HTR-8/SVneo (cell line): ENCODE results near the gene FCGBP.

Source experiments
- DNase-seq: peaks from one replicate; pipeline ENCODE4 v3.0.0; 2011; ENCODE audit warnings: low spot score, mixed read lengths; ENCODE audit not compliant: insufficient read length
- FAIRE-seq: peaks from 2 replicates; lab custom pipeline; 2011; peaks lifted over from hg19 to GRCh38; lab: Jason Lieb, UNC

Gene FCGBP

GRCh38 chr19:39949026-39949747 lies 14.8 kb upstream of the FCGBP start:
- no peak for FAIRE-seq
- DNase-seq: no peak

GRCh38 chr19:39946532-39946931 lies 12.1 kb upstream of the FCGBP start:
- FAIRE-seq (no peak), DNase-seq (no peak)

- no peak for DNase-seq
- no peak for FAIRE-seq
Observed at GRCh38 chr19:39943586-39943985, 9.2 kb upstream of the FCGBP start.

GRCh38 chr19:39942366-39942730 lies 7.9 kb upstream of the FCGBP start:
- DNase-seq (no peak), FAIRE-seq (no peak)

GRCh38 chr19:39941615-39942365 lies 7.4 kb upstream of the FCGBP start:
- DNase-seq (no peak), FAIRE-seq (no peak)

GRCh38 chr19:39941151-39941550 lies 6.7 kb upstream of the FCGBP start:
- no peak for FAIRE-seq
- no peak for DNase-seq

GRCh38 chr19:39940221-39940833 lies 5.9 kb upstream of the FCGBP start:
- FAIRE-seq (no peak), DNase-seq (no peak)

GRCh38 chr19:39939556-39939955 lies 5.1 kb upstream of the FCGBP start:
- no peak for DNase-seq
- no peak for FAIRE-seq

- FAIRE-seq: no peak
Observed at GRCh38 chr19:39937787-39938186, 3.4 kb upstream of the FCGBP start.

GRCh38 chr19:39937094-39937720 lies 2.8 kb upstream of the FCGBP start:
- no peak for DNase-seq
- FAIRE-seq: no peak

More at GRCh38 chr19:39937787-39938186, 3.4 kb upstream of the FCGBP start:
- DNase-seq: no peak

- no peak for FAIRE-seq
Observed at GRCh38 chr19:39936622-39937021, 2.2 kb upstream of the FCGBP start.

GRCh38 chr19:39936020-39936419 lies 1.6 kb upstream of the FCGBP start:
- DNase-seq (no peak), FAIRE-seq (no peak)

More at GRCh38 chr19:39936622-39937021, 2.2 kb upstream of the FCGBP start:
- no peak for DNase-seq

GRCh38 chr19:39935364-39935661 lies 879 bp upstream of the FCGBP start:
- DNase-seq (no peak), FAIRE-seq (no peak)

- DNase-seq (no peak), FAIRE-seq (no peak)
Observed at GRCh38 chr19:39929750-39930149, 4.7 kb downstream of the FCGBP start.

- FAIRE-seq: no peak
Observed at GRCh38 chr19:39928357-39928725, 6.1 kb downstream of the FCGBP start.

GRCh38 chr19:39927524-39928356 lies 6.7 kb downstream of the FCGBP start:
- FAIRE-seq (no peak), DNase-seq (no peak)

More at GRCh38 chr19:39928357-39928725, 6.1 kb downstream of the FCGBP start:
- DNase-seq: no peak

- DNase-seq (no peak), FAIRE-seq (no peak)
Observed at GRCh38 chr19:39927076-39927475, 7.4 kb downstream of the FCGBP start.

GRCh38 chr19:39926170-39926760 lies 8.2 kb downstream of the FCGBP start:
- FAIRE-seq: no peak
- no peak for DNase-seq

- DNase-seq (no peak), FAIRE-seq (no peak)
Observed at GRCh38 chr19:39924952-39925351, 9.5 kb downstream of the FCGBP start.

GRCh38 chr19:39924389-39924788 lies 10.0 kb downstream of the FCGBP start:
- FAIRE-seq: no peak

More at GRCh38 chr19:39924389-39924788, 10.0 kb downstream of the FCGBP start:
- DNase-seq: no peak
